ENCODE results near the gene ANKRD49.

- TF ChIP-seq EZH2 (IDR thresholded peaks at IDR 0.05) = no peak
- no peak for TF ChIP-seq CTCF (IDR thresholded peaks at IDR 0.05)
- TF ChIP-seq EZH2phosphoT487 (IDR thresholded peaks at IDR 0.05) = no peak
Observed at GRCh38 chr11:94537031-94537600, 43.3 kb downstream of the ANKRD49 start.
